Liver (tissue), 9 donors: ENCODE measurements around the gene PRRT2. TPM values are rescaled to one million over a fixed set of nuclear protein-coding genes. Genes with fewer than 3 reads are reported as not detected.
"Not testable (repeated sequence)": the region's sequence is repeated elsewhere in the genome, so short reads cannot be mapped to it uniquely, and the experiment has no call there.

ENCODE experiments used
- DNase-seq: peaks from one replicate; pipeline ENCODE4 v3.0.0-alpha.2; 2017; ENCODE audit warnings: low spot score
- H3K27ac ChIP-seq, 2 donors: one replicate each; pipeline ENCODE4 v1.7.0; 2013; ENCODE audit warnings: inconsistent platforms in 2 of 2, low read length in 2 of 2, control low read depth in 1 of 2, low read depth in 1 of 2, mild to moderate bottlenecking in 1 of 2
- H3K27me3 ChIP-seq, 4 donors: one replicate each; pipeline versions ENCODE4 v1.6.1 to v1.7.0; 2013; ENCODE audit warnings: low read length in 3 of 4, inconsistent platforms in 1 of 4, mild to moderate bottlenecking in 1 of 4, moderate library complexity in 1 of 4; ENCODE audit not compliant: control insufficient read depth in 4 of 4, insufficient read depth in 4 of 4
- H3K36me3 ChIP-seq, 4 donors: one replicate each; pipeline versions ENCODE4 v1.6.1 to v1.7.0; 2013; ENCODE audit warnings: low read length in 3 of 4, mild to moderate bottlenecking in 3 of 4, low read depth in 1 of 4, moderate library complexity in 1 of 4; ENCODE audit not compliant: control insufficient read depth in 4 of 4, insufficient read depth in 3 of 4
- H3K4me1 ChIP-seq, 4 donors: one replicate each; pipeline versions ENCODE4 v1.6.1 to v1.7.0; 2013; ENCODE audit warnings: low read length in 3 of 4, mild to moderate bottlenecking in 3 of 4, moderate library complexity in 1 of 4; ENCODE audit not compliant: control insufficient read depth in 4 of 4, insufficient read depth in 4 of 4
- H3K4me3 ChIP-seq, 3 donors: one replicate each; pipeline versions ENCODE4 v1.6.1 to v1.7.0; 2013; ENCODE audit warnings: low read length in 3 of 3, control low read depth in 1 of 3, low read depth in 1 of 3, mild to moderate bottlenecking in 1 of 3
- H3K9ac ChIP-seq, 2 donors: one replicate each; pipeline ENCODE4 v1.7.0; 2013; ENCODE audit warnings: low read length in 2 of 2, mild to moderate bottlenecking in 2 of 2, moderate library complexity in 2 of 2, control low read depth in 1 of 2, low read depth in 1 of 2
- H3K9me3 ChIP-seq, 4 donors: one replicate each; pipeline versions ENCODE4 v1.6.1 to v1.7.0; 2013; ENCODE audit warnings: low read length in 3 of 4; ENCODE audit not compliant: control insufficient read depth in 4 of 4
- ATF3 ChIP-seq: IDR thresholded peaks from 2 replicates; pipeline ENCODE4 v1.6.1; 2016; ENCODE audit warnings: antibody characterized with exemption
- EGR1 ChIP-seq, 2 donors: IDR thresholded peaks; 2 replicates each; pipeline ENCODE4 v1.6.1; 2016 to 2018; ENCODE audit warnings: antibody characterized with exemption in 2 of 2, low read depth in 2 of 2
- FOXA1 ChIP-seq: IDR thresholded peaks from 2 replicates; pipeline ENCODE4 v1.6.1; 2016; ENCODE audit warnings: antibody characterized with exemption
- FOXA2 ChIP-seq: IDR thresholded peaks from 2 replicates; pipeline ENCODE4 v1.6.1; 2016; ENCODE audit warnings: antibody characterized with exemption
- GABPA ChIP-seq, 2 donors: IDR thresholded peaks in 1 of 2; conservative IDR thresholded peaks in 1 of 2; 2 replicates each; pipeline ENCODE4 v1.6.1; 2016; ENCODE audit warnings: antibody characterized with exemption in 2 of 2, mild to moderate bottlenecking in 1 of 2, moderate library complexity in 1 of 2
- HNF4A ChIP-seq, 2 donors: conservative IDR thresholded peaks; 2 replicates each; pipeline ENCODE4 v1.6.1; 2016; ENCODE audit warnings: antibody characterized with exemption in 2 of 2, mild to moderate bottlenecking in 2 of 2
- HNF4G ChIP-seq: IDR thresholded peaks from 2 replicates; pipeline ENCODE4 v1.6.1; 2016; ENCODE audit warnings: antibody characterized with exemption
- JUND ChIP-seq, 2 donors: IDR thresholded peaks; 2 replicates each; pipeline ENCODE4 v1.6.1; 2016; ENCODE audit warnings: antibody characterized with exemption in 2 of 2
- MAX ChIP-seq: IDR thresholded peaks from 2 replicates; pipeline ENCODE4 v1.6.1; 2016; ENCODE audit warnings: antibody characterized with exemption
- NR2F2 ChIP-seq: IDR thresholded peaks from 2 replicates; pipeline ENCODE4 v1.6.1; 2016; ENCODE audit warnings: antibody characterized with exemption
- RAD21 ChIP-seq, 2 donors: IDR thresholded peaks; 2 replicates each; pipeline ENCODE4 v1.6.1; 2016; ENCODE audit warnings: antibody characterized with exemption in 2 of 2, mild to moderate bottlenecking in 2 of 2
- REST ChIP-seq: IDR thresholded peaks from 2 replicates; pipeline ENCODE4 v1.6.1; 2016; ENCODE audit warnings: antibody characterized with exemption, mild to moderate bottlenecking
- RXRA ChIP-seq, 2 donors: IDR thresholded peaks; 2 replicates each; pipeline ENCODE4 v1.6.1; 2017 to 2018; ENCODE audit warnings: antibody characterized with exemption in 2 of 2, mild to moderate bottlenecking in 1 of 2
- SP1 ChIP-seq: IDR thresholded peaks from 2 replicates; pipeline ENCODE4 v1.6.1; 2018; ENCODE audit warnings: antibody characterized with exemption, mild to moderate bottlenecking
- YY1 ChIP-seq: IDR thresholded peaks from 2 replicates; pipeline ENCODE4 v1.6.1; 2016; ENCODE audit warnings: antibody characterized with exemption, mild to moderate bottlenecking
- ZBTB33 ChIP-seq: IDR thresholded peaks from 2 replicates; pipeline ENCODE4 v1.6.1; 2016; ENCODE audit warnings: antibody characterized with exemption
- WGBS: extraction: QIAGEN DNeasy Blood & Tissue Kit; methylation state at CpG from one replicate; pipeline ENCODE4 v1.1.7; 2013; 5-methylcytosine and 5-hydroxymethylcytosine counted together
- polyA plus RNA-seq, 2 donors: library from polyadenylated mRNA; stranded (reverse) in 1 of 2; unstranded in 1 of 2; fragments of 200-250 nt in 1 of 2; fragments of >200 nt in 1 of 2; fragmentation: Nextera tagmentation in 1 of 2; extraction: Ambion mirVana in 1 of 2; gene quantifications; one replicate each; pipeline versions ENCODE4 v1.2.1 to v1.2.3, GENCODE V29; 2013 to 2015
- total RNA-seq, 2 donors: library from RNA; depleted of rRNA; stranded (reverse); fragments of >200 nt; gene quantifications; one replicate each; pipeline ENCODE4 v1.2.3, GENCODE V29; 2014
- donor health status: healthy.
- donor health status: healthy.
- donor health status: healthy.
- donor health status: healthy.
- donor health status: healthy.

PRRT2 gene
- total and polyA plus RNA-seq, 4 donors: 0.09 to 0.59 (median 0.22) TPM

- H3K27ac ChIP-seq: no peak overlapping the region
- H3K4me3 ChIP-seq: no peak overlapping the region
- no peaks in the 10 kb centered on the region for H3K9me3 ChIP-seq
- H3K27me3 ChIP-seq: no peaks in the 10 kb centered on the region
- TF ChIP-seq RXRA (IDR thresholded peaks at IDR 0.05) (no peak), SP1 (no peak), FOXA1 (no peak), RAD21 (IDR thresholded peaks at IDR 0.05) (no peak), EGR1 (IDR thresholded peaks at IDR 0.05; ENCODE audit: low read depth in 2 of 2) (no peak), GABPA (IDR thresholded peaks at IDR 0.05 in 1 of 2, conservative IDR thresholded peaks at IDR 0.05 in 1 of 2) (no peak), ZBTB33 (no peak), ATF3 (no peak), NR2F2 (no peak), HNF4A (conservative IDR thresholded peaks at IDR 0.05) (no peak), HNF4G (no peak), REST (no peak), FOXA2 (no peak), YY1 (no peak)
- 57% methylated on average over 2 of the region's 2 CpGs for WGBS
- H3K36me3 ChIP-seq: peaks cover 8 to 27% (median 14%) of the 10 kb centered on the region in 4 donors
- peaks cover 4 to 20% (median 11%) of the 10 kb centered on the region in 4 donors for H3K4me1 ChIP-seq
- H3K9ac ChIP-seq: no peak overlapping the region
- no peak for DNase-seq
Observed at GRCh38 chr16:29831490-29831889, 19.5 kb downstream of the PRRT2 start.

GRCh38 chr16:29833219-29833618, 21.2 kb downstream of the PRRT2 start:
- not testable (repeated sequence) for H3K4me3 ChIP-seq, H3K27me3 ChIP-seq, H3K9me3 ChIP-seq, H3K27ac ChIP-seq, H3K9ac ChIP-seq, DNase-seq
- WGBS: 94% methylated on average over 4 of the region's 4 CpGs
- peaks cover 4 to 18% (median 11%) of the 10 kb centered on the region in 4 donors for H3K4me1 ChIP-seq
- H3K36me3 ChIP-seq: peaks cover 12 to 41% (median 19%) of the 10 kb centered on the region in 4 donors

- Histone ChIP-seq H3K4me1 (peaks cover 4 to 17% (median 10%) of the 10 kb centered on the region in 4 donors), H3K36me3 (peaks cover 12 to 46% (median 19%) of the 10 kb centered on the region in 4 donors), H3K27me3 (no peaks in the 10 kb centered on the region), H3K27ac (no peak overlapping the region), H3K9me3 (no peaks in the 10 kb centered on the region), H3K9ac (no peak overlapping the region), H3K4me3 (no peak overlapping the region)
- DNase-seq: no peak
- 95% methylated on average over 5 of the region's 5 CpGs for WGBS
- TF ChIP-seq SP1 (no peak), REST (no peak), HNF4A (conservative IDR thresholded peaks at IDR 0.05) (no peak), MAX (no peak), YY1 (no peak), EGR1 (IDR thresholded peaks at IDR 0.05; ENCODE audit: low read depth in 2 of 2) (no peak), JUND (IDR thresholded peaks at IDR 0.05) (no peak), GABPA (IDR thresholded peaks at IDR 0.05 in 1 of 2, conservative IDR thresholded peaks at IDR 0.05 in 1 of 2) (no peak), ZBTB33 (no peak), HNF4G (no peak), FOXA1 (no peak)
Observed at GRCh38 chr16:29834079-29834478, 22.1 kb downstream of the PRRT2 start.
